Measurements from ENCODE around the gene ADAMTS14.
A peak's percentile ranks its signal among the peaks of the same experiment; 100 is the strongest.

ADAMTS14 gene

DNA sequence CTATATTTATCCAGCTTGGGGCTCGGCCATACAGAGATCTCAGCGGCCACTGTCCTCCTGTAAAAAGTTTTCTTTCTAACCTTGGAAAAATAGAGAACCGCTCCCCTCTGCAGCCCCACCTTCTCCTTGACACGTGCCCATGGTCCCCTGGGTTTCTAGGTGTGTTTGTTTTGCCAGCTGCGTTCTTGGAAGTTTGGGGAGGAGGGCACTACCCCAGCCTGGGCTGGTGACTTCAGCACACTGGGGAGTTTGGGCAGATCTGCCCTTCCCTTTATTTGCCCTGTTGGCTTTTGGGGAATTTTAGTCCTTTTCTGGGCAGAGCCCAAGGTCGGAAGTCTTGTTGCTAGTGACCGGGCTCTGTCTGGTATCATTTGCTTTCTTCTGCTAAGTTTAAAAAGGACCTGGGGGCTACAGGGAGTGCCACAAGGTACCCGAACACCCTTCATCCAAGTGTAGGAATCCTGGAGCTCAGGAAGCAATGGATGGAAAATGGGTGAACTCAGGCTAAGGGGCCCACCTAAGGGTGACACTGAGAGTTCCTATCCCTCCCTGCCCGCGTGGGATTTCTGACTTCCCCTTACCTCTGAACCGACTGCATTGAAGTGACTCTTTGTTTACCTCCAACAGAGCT is 1.7 kb downstream of the ADAMTS14 start:
- no peak for DNase-seq

DNA sequence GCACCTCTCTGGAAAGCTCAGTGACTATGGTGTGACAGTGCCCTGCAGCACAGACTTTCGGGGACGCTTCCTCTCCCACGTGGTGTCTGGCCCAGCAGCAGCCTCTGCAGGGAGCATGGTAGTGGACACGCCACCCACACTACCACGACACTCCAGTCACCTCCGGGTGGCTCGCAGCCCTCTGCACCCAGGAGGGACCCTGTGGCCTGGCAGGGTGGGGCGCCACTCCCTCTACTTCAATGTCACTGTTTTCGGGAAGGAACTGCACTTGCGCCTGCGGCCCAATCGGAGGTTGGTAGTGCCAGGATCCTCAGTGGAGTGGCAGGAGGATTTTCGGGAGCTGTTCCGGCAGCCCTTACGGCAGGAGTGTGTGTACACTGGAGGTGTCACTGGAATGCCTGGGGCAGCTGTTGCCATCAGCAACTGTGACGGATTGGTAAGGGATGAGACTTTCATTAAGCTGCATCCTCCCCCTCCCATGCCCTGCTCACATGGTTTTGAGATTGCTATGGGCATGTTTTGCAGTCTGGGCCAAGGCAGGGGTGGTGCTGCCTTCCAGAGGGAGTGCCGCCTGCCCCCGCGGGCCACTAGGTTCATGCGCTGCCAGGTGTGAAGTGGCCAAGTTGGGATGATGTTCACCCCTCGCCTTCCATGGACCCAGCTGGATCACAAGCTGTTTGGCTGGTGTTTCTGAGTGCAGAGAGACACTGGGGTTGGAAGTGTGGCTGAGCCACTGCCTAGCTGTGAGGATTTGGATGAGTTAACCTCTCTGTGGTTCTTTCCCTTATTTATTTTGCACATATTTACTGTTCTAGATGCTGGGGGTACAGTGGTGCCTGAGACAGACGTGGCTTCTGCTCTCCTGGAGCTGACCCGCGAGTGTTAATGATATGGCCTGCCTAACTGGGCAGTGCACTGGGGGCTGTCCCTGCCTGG is 2.5 kb downstream of the ADAMTS14 start:
- DNase-seq, result peak in 1 of 58 donors; percentile 10

GRCh38 chr10:70675496-70676161 is 3.3 kb downstream of the ADAMTS14 start:
- no peak for DNase-seq

DNA sequence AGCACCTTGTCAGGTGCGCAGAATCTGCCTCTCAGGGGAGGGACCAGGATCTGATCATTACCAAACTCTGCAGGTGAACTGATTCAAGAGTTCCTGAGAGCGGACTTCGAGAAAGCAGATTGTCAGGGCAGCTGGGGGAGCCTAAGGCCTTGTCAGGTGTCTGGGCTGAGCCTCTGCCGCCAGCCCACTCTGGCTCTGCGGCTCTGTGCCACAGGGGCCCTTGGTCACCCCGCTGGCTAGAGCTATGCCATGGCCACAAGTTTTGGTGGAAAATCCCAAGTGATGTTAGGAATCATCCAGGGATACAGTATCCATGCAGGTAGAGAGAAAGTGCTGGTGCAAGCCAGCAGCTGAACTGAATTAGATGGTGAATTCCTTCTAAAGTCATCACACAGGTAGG is 4.2 kb downstream of the ADAMTS14 start:
- no peak for DNase-seq

- no peak for DNase-seq
Measured at GRCh38 chr10:70677016-70677415, 4.7 kb downstream of the ADAMTS14 start.

DNA sequence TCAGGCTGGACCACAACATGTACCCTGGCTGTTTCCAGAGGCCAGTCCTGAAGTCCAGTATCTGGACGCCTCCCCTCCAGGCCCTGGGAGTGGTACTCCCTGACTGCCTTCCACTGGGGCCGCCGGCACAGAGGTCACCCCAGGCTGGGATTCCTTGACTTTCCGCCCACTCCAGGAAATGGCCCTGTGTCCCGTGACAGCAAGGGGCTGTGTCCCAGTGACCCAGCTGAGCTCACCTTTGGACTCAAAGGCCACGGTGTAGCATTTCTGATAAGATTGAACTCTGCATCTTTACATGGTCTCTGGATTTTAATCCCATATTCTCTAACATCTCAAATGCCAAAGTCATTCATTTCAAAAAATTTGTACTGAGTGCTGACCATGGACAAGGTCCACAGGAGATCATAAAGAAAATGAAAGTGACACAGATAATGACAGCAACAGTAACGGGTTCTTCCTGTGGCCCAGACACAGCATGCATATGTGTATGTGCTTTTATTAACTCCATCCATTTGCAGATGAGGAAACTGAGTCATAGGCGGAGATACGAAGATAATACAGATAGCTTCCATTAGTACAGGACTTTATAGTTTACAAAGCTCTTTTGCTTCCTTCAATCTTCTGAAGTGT is 5.4 kb downstream of the ADAMTS14 start:
- no peak for DNase-seq

DNA sequence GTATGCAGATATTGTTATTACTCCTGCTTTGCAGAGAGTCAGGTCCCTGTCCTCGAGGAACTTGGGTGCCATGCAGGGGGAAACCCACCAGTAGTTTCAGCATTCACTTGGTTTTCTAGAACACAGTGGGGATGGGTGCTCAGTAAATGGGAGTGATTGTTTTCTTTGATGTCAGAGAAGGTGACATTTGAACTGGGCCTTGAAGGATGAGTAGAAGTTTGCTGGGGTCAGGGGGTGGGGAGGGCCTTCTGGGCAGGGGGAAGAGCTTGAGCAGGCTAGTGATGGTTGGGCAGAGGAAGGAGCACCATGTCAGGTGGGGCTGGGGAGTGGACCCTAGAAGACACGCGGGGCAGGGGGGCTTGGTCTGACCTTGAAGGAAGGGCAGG is 5.9 kb downstream of the ADAMTS14 start:
- DNase-seq, result no peak

- DNase-seq, result no peak
Measured at GRCh38 chr10:70678757-70679489, 6.6 kb downstream of the ADAMTS14 start.

DNA sequence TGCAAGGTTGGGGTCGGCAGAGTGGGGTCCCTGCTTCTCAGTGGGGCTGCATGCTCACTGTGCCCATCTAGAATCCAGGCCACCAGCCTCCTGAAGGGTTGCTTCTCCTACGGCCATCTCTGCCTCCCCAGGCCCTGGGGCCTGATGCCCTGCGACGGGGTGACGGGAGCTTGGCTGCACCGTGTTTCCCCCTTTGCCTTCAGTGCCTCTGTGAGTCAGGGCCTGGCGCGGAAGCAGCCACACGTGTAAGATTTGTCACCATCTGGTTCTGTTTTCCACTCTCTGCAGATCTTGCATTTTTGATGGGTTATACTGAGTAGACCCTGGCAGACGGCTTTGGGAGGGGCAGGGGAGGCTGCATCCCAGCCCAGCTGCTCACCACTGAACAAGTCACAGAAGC is 7.2 kb downstream of the ADAMTS14 start:
- peak in 1 of 58 donors; percentile 13 for DNase-seq

GRCh38 chr10:70680899-70681730 is 8.8 kb downstream of the ADAMTS14 start:
- DNase-seq, result no peak

DNA sequence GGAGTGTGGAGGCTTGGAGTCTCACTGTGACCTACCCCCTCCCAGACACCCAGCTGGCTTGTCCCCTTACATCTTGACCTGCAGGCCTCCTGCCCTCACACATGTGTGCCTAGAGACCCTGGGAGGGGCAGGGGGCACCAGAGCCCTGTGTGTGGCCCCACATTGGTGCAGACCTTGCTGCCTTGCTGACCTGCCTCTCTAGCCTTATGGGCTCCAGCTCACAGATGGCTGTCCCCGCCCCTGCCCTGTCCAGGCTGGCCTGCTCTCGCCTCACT is 9.4 kb downstream of the ADAMTS14 start:
- DNase-seq, result no peak

DNA sequence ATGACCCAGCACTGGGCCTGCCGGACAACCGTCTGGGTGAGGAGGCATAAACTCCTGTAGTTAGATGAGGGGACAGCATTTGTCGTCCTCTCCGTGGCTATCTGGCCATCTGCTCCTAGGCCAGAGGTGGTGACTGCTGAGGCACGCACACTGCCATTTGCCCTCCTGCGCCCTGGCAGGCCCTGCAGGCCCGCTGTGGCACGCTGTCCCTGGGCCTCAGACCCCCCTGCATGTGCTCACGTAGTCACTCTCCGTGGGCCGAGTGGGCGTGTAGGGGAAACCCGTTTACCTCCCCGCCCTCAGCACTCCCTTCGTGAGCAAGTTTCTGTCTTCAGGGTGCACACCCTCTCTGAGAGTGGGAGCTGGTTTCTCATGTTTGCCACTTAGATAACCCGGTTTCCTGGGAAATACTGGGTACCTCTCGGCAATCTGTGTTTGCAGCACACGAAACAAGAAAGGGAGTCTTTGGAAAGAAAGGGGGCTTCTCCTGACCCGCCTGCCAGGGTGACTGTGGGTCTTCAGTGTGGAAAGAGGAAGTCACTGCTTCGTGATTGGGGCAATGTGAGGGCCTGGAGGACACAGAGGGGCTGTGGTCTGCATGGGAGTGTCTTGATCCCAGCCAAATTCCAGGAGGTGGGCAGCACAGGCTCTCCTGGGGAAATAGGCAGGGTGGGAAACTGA is 10.8 kb downstream of the ADAMTS14 start:
- no peak for DNase-seq

DNA sequence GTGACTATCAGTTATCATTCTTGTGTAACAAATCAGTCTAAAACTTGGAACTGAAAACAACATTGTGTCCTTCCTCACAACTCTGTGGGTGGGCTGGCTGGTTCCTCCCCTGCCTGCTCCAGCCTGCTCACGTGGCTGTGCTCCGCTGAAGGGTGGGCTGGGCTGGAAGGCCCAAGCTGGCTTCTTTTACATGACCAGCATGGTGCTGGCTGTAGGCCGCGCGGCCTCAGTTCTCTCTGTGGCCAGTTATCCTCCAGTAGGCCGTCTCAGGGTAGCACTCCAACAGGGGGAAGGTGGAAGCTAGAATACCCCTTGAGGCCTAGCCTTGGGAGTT is 11.3 kb downstream of the ADAMTS14 start:
- DNase-seq, result no peak

DNA sequence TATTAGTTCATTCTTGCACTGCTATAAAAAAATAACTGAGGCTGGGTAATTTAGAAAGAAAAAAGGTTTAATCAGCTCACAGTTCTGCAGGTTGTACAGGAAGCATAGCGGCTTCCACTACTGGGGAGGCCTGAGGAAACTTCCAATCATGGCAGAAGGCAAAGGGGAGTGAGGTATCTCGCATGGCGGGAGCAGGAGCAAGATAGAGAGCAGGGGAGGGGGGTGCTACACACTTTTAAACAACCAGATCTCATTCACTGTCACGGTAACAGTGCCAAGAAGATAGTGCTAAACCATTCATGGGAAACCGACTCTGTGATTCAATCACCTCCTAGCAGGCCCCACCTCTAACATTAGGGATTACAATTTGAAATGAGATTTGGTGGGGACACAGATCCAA is 11.6 kb downstream of the ADAMTS14 start:
- DNase-seq, result no peak

DNA sequence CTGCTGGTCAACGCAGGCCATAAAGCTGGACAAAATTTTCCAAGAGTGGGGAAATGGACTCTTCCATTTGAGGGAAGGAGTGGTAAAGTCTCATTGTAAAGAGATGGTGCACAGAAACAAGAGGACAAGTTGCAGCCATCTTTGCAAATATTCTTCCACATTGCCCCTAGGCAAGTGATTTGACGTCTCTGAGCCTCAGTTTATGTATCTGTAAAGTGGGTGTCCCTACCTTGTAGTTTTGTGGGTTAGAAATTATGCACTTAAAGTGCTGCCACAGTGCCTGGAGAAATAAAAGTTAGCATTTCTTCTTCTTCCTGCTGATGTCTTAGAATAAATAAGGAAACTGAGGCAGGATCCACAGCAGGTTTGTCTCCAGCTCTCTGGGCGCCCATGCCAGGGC is 12.1 kb downstream of the ADAMTS14 start:
- no peak for DNase-seq

GRCh38 chr10:70684839-70685454 is 12.6 kb downstream of the ADAMTS14 start:
- no peak for DNase-seq

- DNase-seq, result no peak
Measured at GRCh38 chr10:70685455-70685911, 13.2 kb downstream of the ADAMTS14 start.

GRCh38 chr10:70688828-70689227 is 16.5 kb downstream of the ADAMTS14 start:
- no peak for DNase-seq

DNA sequence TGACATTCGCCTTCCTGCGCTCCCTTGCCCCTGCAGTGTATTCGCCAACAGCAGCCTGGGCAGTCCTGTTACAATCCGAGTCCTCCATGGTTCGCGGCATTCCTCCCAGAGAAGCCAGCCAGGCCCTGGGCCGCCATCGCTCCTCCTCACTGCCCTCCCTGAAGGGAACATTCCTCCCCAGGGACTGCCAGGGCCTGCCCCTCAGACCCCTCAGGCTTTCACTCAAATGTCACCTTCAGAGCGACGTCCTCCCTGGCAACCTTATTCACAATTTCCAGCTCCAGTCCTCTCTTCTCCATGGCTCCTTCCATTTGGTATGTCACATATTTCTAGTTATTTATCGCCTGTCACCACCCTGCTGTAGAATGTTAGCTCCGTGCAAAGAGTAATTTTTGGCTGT is 17.4 kb downstream of the ADAMTS14 start:
- DNase-seq, result no peak
